GM13977 (cell line): ENCODE data around the gene CCDC85B.

Source experiments
- DNase-seq: peaks from one replicate; pipeline ENCODE4 v3.0.0; 2012; ENCODE audit warnings: low spot score
- in situ Hi-C: fragments of 300-500 bp; cut with MboI; formaldehyde crosslinking; loops from one replicate; pipeline ENCODE4 v1.12.0; 2022; ENCODE audit warnings: low sequenced_read_pairs, low pct_unique_long_range_greater_than_20kb, mixed read lengths, inconsistent platforms; ENCODE audit not compliant: unreplicated experiment
- TF ChIP-seq, protein P1 (sequence below): IDR thresholded peaks from 2 replicates; pipeline ENCODE4 v1.5.1; 2012; ENCODE audit warnings: mild to moderate bottlenecking, control low read depth; ENCODE audit not compliant: insufficient read depth; ENCODE audit errors: extremely low read depth, missing control alignments

Gene CCDC85B

DNA sequence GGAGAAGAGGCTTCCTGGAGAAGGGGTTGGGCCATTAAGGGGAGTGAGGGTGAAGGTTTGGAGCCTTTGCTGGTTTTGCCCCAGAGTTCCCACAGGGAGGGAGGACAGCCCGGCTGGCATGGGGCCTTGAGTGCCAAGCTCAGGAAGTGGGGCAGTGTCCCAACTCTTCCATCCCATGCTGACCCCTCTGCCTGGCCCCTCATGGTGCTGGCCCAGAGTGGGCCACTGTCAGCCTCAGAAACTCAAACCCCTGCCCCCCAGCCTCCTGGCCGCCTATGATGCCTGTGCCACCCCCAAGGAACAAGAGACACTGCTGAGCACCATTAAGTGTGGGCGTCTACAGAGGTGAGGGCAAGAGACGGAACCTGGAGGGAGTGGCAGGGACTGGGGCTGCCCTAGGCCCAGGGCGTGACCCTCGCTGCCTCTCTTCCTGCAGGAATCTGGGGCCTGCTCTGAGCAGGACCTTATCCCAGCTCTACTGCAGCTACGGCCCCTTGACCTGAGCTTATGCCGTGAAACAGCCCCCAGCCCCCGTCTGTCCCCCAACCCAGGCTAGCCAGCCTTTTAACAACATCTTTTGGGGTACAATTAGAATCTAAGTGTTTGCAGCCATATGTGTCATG lies 24.8 kb upstream of the CCDC85B start:
- TF ChIP-seq, protein P1, sequence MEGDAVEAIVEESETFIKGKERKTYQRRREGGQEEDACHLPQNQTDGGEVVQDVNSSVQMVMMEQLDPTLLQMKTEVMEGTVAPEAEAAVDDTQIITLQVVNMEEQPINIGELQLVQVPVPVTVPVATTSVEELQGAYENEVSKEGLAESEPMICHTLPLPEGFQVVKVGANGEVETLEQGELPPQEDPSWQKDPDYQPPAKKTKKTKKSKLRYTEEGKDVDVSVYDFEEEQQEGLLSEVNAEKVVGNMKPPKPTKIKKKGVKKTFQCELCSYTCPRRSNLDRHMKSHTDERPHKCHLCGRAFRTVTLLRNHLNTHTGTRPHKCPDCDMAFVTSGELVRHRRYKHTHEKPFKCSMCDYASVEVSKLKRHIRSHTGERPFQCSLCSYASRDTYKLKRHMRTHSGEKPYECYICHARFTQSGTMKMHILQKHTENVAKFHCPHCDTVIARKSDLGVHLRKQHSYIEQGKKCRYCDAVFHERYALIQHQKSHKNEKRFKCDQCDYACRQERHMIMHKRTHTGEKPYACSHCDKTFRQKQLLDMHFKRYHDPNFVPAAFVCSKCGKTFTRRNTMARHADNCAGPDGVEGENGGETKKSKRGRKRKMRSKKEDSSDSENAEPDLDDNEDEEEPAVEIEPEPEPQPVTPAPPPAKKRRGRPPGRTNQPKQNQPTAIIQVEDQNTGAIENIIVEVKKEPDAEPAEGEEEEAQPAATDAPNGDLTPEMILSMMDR = no peak
- in situ Hi-C loops = no loop called here
- no peak for DNase-seq

DNA sequence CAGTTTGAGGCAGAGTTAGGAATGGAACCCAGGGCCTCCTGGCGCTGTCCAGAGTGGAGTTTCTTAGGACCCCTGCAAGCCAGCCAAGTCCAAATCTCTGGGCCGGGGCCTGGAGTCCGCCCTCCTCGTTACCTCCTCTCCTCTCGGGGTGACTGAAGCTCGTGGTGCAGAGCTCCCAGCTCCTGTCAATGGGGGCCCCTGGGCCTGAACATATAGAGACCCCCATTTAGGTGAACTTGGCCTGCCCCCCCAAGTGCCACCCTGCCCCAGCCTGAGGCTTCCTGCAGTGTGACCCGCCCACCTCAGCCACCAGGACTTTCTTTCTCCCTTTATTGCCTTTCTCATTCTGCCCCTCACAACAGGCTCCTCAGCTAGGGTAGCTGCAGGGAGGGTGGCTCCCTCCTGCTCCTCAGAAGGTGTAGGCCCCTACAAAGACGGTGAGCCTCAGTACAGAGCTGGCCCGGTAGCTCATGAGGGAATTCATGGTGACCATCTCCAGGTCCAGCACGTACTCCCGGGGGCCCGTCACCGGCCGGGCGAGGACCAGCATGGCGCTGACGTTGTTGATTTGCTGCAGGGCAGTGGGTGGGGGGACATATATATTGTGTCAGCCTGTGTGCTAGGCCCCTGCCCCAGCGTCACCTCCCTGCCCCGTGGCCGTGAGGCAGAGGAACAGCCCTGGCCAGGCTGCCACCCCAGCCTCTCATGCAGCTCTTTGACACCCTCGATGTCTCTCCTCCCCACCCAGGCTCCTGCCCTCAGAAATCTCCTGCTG lies 23.8 kb upstream of the CCDC85B start:
- TF ChIP-seq, protein P1 = no peak
- in situ Hi-C loops = no loop called here
- DNase-seq = no peak

DNA sequence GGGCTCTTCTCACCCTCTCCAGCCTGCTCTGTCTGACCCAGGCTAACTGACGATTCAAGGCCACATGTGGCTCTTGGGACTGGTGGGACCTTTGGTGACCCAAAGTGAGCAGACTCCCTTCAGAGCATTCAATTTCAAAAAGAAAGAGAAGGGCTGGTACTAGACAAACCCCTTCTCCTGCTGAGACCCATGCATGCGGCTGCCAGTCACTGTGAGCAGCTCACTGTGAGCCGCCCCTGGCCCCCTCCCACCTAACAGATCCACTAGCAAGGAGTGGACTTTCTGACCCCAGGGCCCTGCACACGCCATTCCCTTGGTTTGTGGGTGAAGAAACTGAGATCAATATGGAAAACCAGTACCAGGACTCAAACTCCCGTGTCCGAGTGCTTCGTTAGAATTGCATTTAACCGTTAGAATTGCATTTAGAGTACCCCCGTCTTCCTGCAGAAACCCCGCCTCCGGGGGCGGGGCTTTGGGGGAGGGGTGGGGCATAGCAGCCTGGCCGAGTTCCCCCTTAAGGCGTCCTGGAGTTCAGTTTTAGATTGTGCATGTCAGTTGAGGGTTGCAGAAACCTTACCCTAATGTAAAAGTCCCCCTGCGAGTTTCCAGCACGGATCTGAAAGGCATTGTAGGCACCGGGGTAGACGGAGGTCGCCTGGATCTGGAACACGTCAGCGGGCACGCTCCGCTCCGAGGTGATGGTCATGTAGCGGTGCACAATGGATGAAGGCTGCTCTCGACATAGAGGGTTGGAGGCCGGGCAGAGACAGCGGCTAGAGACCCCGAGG lies 23.0 kb upstream of the CCDC85B start:
- in situ Hi-C loops = no loop called here
- no peak for DNase-seq
- TF ChIP-seq, protein P1 = no peak

DNA sequence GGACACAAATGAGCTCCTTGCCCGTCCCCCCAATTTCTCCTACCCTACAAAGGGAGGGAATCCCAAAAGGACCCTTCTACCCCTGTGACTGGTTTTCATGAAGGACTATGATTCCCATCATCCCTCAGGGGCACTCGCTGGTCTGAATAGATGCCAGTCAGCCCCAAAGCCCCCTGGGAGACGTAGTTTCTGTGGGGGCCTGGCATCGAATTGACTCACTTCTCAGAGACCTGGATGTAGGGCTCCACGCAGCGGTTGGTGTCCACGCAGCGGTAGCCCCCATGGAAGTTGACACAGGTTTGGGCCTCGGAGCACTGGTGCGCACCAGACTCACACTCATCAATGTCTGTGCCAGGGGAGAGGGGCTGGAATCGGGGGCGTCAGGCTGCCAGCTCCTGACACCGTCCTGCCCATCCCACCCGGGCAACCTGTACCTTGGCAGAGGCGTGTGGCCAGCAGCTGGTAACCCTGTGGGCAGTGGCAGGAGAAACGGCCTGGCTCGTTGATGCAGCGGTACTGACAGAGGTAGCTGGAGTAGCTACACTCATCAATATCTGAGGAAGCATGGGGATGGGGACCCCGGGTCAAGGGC lies 22.3 kb upstream of the CCDC85B start:
- DNase-seq = no peak
- in situ Hi-C loops = no loop called here
- TF ChIP-seq, protein P1 = no peak

DNA sequence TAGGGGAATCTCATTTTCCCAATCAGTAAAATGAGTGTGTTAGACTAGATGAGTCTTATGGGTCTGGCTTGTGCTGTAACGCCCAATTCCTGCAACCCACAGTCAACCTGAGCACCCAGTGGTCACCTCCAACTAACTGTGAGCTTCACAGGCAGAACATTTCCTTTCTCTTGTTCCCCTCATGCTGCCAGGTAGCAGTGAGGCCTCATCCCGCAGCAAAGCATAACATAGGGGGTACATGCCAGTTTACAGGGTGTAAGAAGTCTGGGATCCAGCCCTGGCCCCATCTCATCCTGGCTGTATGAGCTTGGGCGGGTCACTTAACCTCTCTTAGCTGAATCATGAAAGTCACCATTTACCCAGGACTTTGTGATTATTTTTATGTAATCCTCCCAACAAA lies 21.6 kb upstream of the CCDC85B start:
- in situ Hi-C loops = no loop called here
- DNase-seq = no peak
- TF ChIP-seq, protein P1 = no peak

DNA sequence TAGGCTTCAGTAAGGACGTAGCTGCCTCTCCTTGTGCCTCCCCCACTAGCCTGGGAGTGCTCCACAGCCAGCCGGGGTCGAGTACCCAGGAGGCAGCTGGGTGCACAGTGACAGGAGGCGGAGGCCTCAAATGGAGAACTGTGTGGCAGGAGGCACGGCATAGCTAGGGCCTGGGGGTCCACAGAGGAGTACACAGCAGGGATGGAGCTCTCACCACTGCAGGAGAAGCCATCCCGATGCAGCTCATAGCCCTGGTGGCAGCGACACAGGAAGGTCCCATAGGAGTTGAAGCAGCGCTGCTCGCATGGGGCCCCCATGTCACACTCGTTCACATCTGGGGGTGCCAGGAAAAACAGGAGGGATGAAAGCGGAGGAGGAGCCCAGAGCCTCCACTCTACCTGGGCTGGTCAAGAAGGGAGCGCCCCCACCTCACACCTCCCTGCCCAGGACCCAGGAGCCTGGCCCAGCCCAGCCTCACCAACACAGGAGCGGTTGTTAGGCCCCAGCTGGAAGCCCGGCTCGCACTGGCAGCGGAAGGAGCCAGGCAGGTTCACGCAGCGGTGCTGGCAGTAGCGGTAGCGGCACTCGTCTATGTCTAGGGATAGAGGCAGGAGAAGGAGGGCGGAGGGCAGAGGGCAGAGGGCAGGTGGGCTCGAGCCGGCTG lies 20.7 kb upstream of the CCDC85B start:
- in situ Hi-C loops = no loop called here
- TF ChIP-seq, protein P1 = no peak

More for the DNA sequence above, 20.7 kb upstream of the CCDC85B start:
- no peak for DNase-seq
